K562 (cell line): ENCODE data around the gene ZBTB20. TPM values are rescaled to one million over a fixed set of nuclear protein-coding genes. Genes with fewer than 3 reads are reported as not detected.

Experiments
- ATAC-seq: fragments of 200-7000 bp; cut with Tn5 transposase; 3 replicates; pipeline ENCODE4 v1.9.1; 2020; ENCODE audit warnings: moderate library complexity
- BruUV-seq: library from RNA; stranded (reverse); fragments of 400-500 nt; replicated peaks from 2 replicates; lab custom pipeline; 2021; lab: Mats Ljungman, UMichigan
- CTCF ChIA-PET: fragments of 300-600 bp; formaldehyde crosslinking; extraction: SDS; loops from one replicate; lab custom pipeline; 2021; ENCODE audit warnings: low intra/inter-chr PET ratio; lab: Yijun Ruan, JAX
- POLR2A ChIA-PET: fragments of 300-600, 350-650 bp; sonication (Branson Sonifier 250); formaldehyde crosslinking; extraction: SDS; loops from one replicate; lab custom pipeline; 2021; ENCODE audit warnings: antibody characterized with exemption, inconsistent platforms; lab: Yijun Ruan, JAX
- DNase-seq, 4 experiments: peaks; one replicate each; pipeline versions ENCODE4 v3.0.0 to v3.0.0-alpha.2; 2011 to 2018; ENCODE audit warnings: low spot score in 3 of 4, mixed read lengths in 3 of 4; ENCODE audit errors: extremely low read depth in 1 of 4
- FAIRE-seq: peaks from 2 replicates; lab custom pipeline; 2011; peaks lifted over from hg19 to GRCh38; lab: Jason Lieb, UNC
- H2AFZ ChIP-seq: 2 replicates; pipeline ENCODE4 v1.6.0; 2011; ENCODE audit warnings: low read depth, low read length, control low read depth, inconsistent platforms
- H3K27ac ChIP-seq: fragments of 200-600 bp; 3 replicates; pipeline ENCODE4 v1.8.0; 2011; ENCODE audit warnings: low read depth, mild to moderate bottlenecking, control low read depth, inconsistent platforms, low read length, moderate library complexity, mixed read lengths; ENCODE audit errors: extremely low read depth
- H3K27me3 ChIP-seq, 2 experiments: fragments of 300-600 bp in 1 of 2; 2 replicates in 1 of 2; 3 replicates in 1 of 2; pipeline versions ENCODE4 v1.6.0 to v1.8.0; 2011; ENCODE audit warnings: inconsistent platforms in 2 of 2, low read length in 2 of 2, mild to moderate bottlenecking in 1 of 2, mixed read lengths in 1 of 2, moderate library complexity in 1 of 2; ENCODE audit not compliant: control insufficient read depth in 2 of 2, insufficient read depth in 2 of 2
- H3K36me3 ChIP-seq: fragments of 300-600 bp; 3 replicates; pipeline ENCODE4 v1.8.0; 2011; ENCODE audit warnings: mild to moderate bottlenecking, low read length, inconsistent platforms; ENCODE audit not compliant: control insufficient read depth, insufficient read depth
- H3K4me1 ChIP-seq, 2 experiments: fragments of 200-600 bp in 1 of 2; replicated peaks in 1 of 2; 2 replicates in 1 of 2; 3 replicates in 1 of 2; pipeline versions ENCODE4 v1.5.1 to v1.8.0; 2011; ENCODE audit warnings: inconsistent platforms in 2 of 2, low read length in 2 of 2, mild to moderate bottlenecking in 1 of 2, mixed read lengths in 1 of 2, moderate library complexity in 1 of 2; ENCODE audit not compliant: control insufficient read depth in 2 of 2, insufficient read depth in 2 of 2
- H3K4me2 ChIP-seq: 2 replicates; pipeline ENCODE4 v1.6.1; 2011; ENCODE audit warnings: low read length, control low read depth, inconsistent platforms, mixed read lengths; ENCODE audit not compliant: insufficient read depth
- H3K4me3 ChIP-seq: fragments of 200-600 bp; sonication (generic), shearing (Covaris generic); 2 replicates; pipeline ENCODE4 v1.5.1; 2016; ENCODE audit warnings: control low read depth, inconsistent platforms
- H3K79me2 ChIP-seq: fragments of 200-600 bp; 3 replicates; pipeline ENCODE4 v1.8.0; 2011; ENCODE audit warnings: low read length, inconsistent platforms; ENCODE audit not compliant: control insufficient read depth, insufficient read depth
- H3K9ac ChIP-seq, 2 experiments: 2 replicates each; pipeline versions ENCODE4 v1.6.0 to v1.6.1; 2011; ENCODE audit warnings: low read depth in 2 of 2, low read length in 2 of 2, control low read depth in 1 of 2, inconsistent platforms in 1 of 2, mild to moderate bottlenecking in 1 of 2, mixed read lengths in 1 of 2; ENCODE audit not compliant: insufficient read depth in 1 of 2
- H3K9me1 ChIP-seq: one replicate; pipeline ENCODE4 v1.6.0; 2011; ENCODE audit warnings: inconsistent platforms, mild to moderate bottlenecking, low read length, moderate library complexity; ENCODE audit not compliant: control insufficient read depth, insufficient read depth
- H3K9me3 ChIP-seq: replicated peaks from 2 replicates; pipeline ENCODE4 v1.5.1; 2011; ENCODE audit warnings: low read depth, low read length, inconsistent platforms; ENCODE audit not compliant: control insufficient read depth, insufficient read depth
- H4K20me1 ChIP-seq: replicated peaks from 2 replicates; pipeline ENCODE4 v1.6.1; 2011; ENCODE audit warnings: low read length, inconsistent platforms, mixed read lengths; ENCODE audit not compliant: control insufficient read depth, insufficient read depth
- CBX5 ChIP-seq: IDR thresholded peaks from 2 replicates; pipeline ENCODE4 v1.6.1; 2014; ENCODE audit warnings: low read depth, borderline replicate concordance
- GTF2E2 ChIP-seq: fragments of 200-800 bp; sonication (Bioruptor generic); IDR thresholded peaks from 2 replicates; pipeline ENCODE4 v1.6.1; 2016; ENCODE audit warnings: missing genetic modification characterization, missing compliant biosample characterization
- MXI1 ChIP-seq: IDR thresholded peaks from 2 replicates; pipeline ENCODE4 v1.6.1; 2011; ENCODE audit warnings: low read depth, mild to moderate bottlenecking, improper control_type of control experiment, low read length
- ZBTB49 ChIP-seq: sonication (generic); formaldehyde crosslinking; IDR thresholded peaks from 2 replicates; pipeline ENCODE4 v1.8.0; 2022; ENCODE audit warnings: missing genetic modification reagents, mild to moderate bottlenecking, borderline replicate concordance
- ZNF197 ChIP-seq: fragments of 200-800 bp; sonication (Bioruptor generic); IDR thresholded peaks from 2 replicates; pipeline ENCODE4 v1.6.1; 2016; ENCODE audit warnings: low read depth, missing genetic modification characterization, missing compliant biosample characterization
- ZNF785 ChIP-seq: fragments of 250-450 bp; sonication (Bioruptor Pico); IDR thresholded peaks from 2 replicates; pipeline ENCODE4 v1.4.0; 2020; ENCODE audit warnings: mild to moderate bottlenecking
- WGBS: fragments of 100-300 bp; shearing (Covaris generic); methylation state at CpG from one replicate; pipeline ENCODE4 v1.1.6; 2016; ENCODE audit warnings: low coverage, mixed read lengths; ENCODE audit not compliant: insufficient coverage; ENCODE audit errors: missing lambda C conversion rate; 5-methylcytosine and 5-hydroxymethylcytosine counted together
- in situ Hi-C: fragments of 300-500 bp; cut with MboI; formaldehyde crosslinking; loops from 4 replicates; pipeline ENCODE4 v1.15.0; 2018; ENCODE audit warnings: inconsistent platforms, mixed read lengths
- intact Hi-C: fragments of 100-400 bp; cut with micrococcal nuclease; formaldehyde crosslinking; loops from 2 replicates; pipeline ENCODE4 v1.14.2; 2022
- polyA plus RNA-seq, 8 experiments: library from polyadenylated mRNA; depleted of rRNA in 4 of 8; stranded (reverse) in 5 of 8; unstranded in 3 of 8; fragments of >200 nt; fragmentation: Nextera tagmentation in 2 of 8; fragmentation: Illumina TruSeq in 1 of 8; extraction: Ambion mirVana in 2 of 8; extraction: Trizol in 1 of 8; gene quantifications; 2 replicates each; pipeline versions ENCODE4 v1.2.1 to v1.2.3, GENCODE V29; 2011 to 2014; ENCODE audit warnings: inconsistent platforms in 1 of 8, missing spikeins in 1 of 8
- total RNA-seq, 7 experiments: library from RNA; depleted of rRNA in 6 of 7; stranded (reverse); fragments of >200 nt in 6 of 7; fragmentation: Illumina TruSeq in 2 of 7; extraction: Trizol in 2 of 7; gene quantifications; 2 replicates each; pipeline versions ENCODE4 v1.2.1 to v1.2.3, GENCODE V29; 2011 to 2021; ENCODE audit warnings: low replicate concordance in 1 of 7

Gene ZBTB20
- total and polyA plus RNA-seq, 9 of the 15 experiments (the other 6 are each of a cell fraction or from before 2014, with no cell fraction given) = 0.17 to 1.7 (median 0.45) TPM

DNA sequence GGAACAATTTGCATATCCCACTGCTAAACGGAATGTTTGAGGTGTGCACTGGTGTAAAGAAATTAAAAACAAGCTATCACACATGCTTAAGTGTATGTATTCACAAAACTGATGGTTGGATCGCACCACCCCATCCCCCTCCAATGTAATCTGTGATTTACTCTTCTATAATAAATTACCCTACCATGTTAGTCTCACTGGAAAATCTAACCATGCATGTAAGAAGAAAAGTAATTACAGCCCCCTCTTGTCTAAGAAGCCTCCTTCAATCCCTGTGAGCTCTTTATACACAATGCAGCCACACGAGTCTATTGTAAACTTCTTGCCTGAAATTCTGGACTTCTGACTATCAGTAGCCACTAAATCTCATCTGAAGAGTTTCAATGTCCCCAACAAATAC is 173.6 kb downstream of the ZBTB20 start:
- H3K36me3 ChIP-seq = no peaks in the 10 kb centered on the region
- H3K4me1 ChIP-seq = no peaks in the 10 kb centered on the region
- no peak overlapping the region for H3K4me2 ChIP-seq
- H3K9me3 ChIP-seq = no peaks in the 10 kb centered on the region
- intact Hi-C loops (no loop called here), in situ Hi-C loops (no loop called here)
- no peaks in the 10 kb centered on the region for H4K20me1 ChIP-seq
- ChIA-PET POLR2A (no interaction called here), CTCF (no interaction called here)
- TF ChIP-seq MXI1 (no peak), ZNF785 (CRISPR knock-in tag) (no peak), ZNF197 (CRISPR knock-in tag) (no peak), GTF2E2 (tag) (no peak), ZBTB49 (no peak), CBX5 (no peak)
- ATAC-seq (no peak), FAIRE-seq (no peak), DNase-seq (no peak)
- 15% methylated on average over 3 of the region's 3 CpGs for WGBS
- no peaks in the 10 kb centered on the region for H3K79me2 ChIP-seq
- no peak overlapping the region for H3K9ac ChIP-seq
- no peak overlapping the region for H3K4me3 ChIP-seq
- H3K9me1 ChIP-seq = no peaks in the 10 kb centered on the region
- H3K27ac ChIP-seq = no peak overlapping the region
- H3K27me3 ChIP-seq = no peaks in the 10 kb centered on the region
- no TSS peak for BruUV-seq
- H2AFZ ChIP-seq = no peak overlapping the region
